ENCODE data around the gene EVA1C. TPM values are rescaled to one million over a fixed set of nuclear protein-coding genes. Genes with fewer than 3 reads are reported as not detected.
"Not testable (repeated sequence)": the region's sequence is repeated elsewhere in the genome, so short reads cannot be mapped to it uniquely, and the experiment has no call there.

The EVA1C gene
- total RNA-seq, 6 experiments from 2014 or later, result 2.7 to 13.8 (median 11.3) TPM

DNA sequence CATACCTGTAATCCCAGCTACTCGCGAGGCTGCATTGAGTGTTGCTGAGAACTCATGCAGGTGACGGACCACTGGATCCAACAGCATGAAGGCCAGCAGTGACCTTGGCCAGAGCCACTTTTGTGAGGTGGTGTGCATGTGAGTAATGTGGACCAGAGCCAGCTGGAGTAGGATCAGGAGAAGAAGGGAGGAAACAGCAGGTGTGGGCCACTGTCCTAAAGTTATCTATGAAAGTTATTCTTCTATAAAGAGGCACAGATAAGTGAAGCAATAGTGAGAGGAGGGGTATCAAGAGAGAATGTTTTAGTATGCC is 125.0 kb downstream of the EVA1C start:
- TF ChIP-seq, protein P1, sequence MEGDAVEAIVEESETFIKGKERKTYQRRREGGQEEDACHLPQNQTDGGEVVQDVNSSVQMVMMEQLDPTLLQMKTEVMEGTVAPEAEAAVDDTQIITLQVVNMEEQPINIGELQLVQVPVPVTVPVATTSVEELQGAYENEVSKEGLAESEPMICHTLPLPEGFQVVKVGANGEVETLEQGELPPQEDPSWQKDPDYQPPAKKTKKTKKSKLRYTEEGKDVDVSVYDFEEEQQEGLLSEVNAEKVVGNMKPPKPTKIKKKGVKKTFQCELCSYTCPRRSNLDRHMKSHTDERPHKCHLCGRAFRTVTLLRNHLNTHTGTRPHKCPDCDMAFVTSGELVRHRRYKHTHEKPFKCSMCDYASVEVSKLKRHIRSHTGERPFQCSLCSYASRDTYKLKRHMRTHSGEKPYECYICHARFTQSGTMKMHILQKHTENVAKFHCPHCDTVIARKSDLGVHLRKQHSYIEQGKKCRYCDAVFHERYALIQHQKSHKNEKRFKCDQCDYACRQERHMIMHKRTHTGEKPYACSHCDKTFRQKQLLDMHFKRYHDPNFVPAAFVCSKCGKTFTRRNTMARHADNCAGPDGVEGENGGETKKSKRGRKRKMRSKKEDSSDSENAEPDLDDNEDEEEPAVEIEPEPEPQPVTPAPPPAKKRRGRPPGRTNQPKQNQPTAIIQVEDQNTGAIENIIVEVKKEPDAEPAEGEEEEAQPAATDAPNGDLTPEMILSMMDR (IDR thresholded peaks at IDR 0.05), result no peak

GRCh38 chr21:32538147-32538792 is 125.8 kb downstream of the EVA1C start:
- no peaks in the 10 kb centered on the region for H3K4me1 Mint-ChIP-seq (ENCODE audit: low read depth)
- H3K27ac Mint-ChIP-seq, result no peak overlapping the region
- peaks cover 8% of the 10 kb centered on the region; the same call in 1 of the 2 replicates for H3K27me3 Mint-ChIP-seq (ENCODE audit: insufficient read depth)
- TF ChIP-seq, protein P1 (IDR thresholded peaks at IDR 0.05), result no peak
- no peak for DNase-seq
- H3K9me3 Mint-ChIP-seq, result no peaks in the 10 kb centered on the region
- no peak overlapping the region for H3K4me3 Mint-ChIP-seq
- H3K36me3 Mint-ChIP-seq (ENCODE audit: low read depth), result no peaks in the 10 kb centered on the region

More for the DNA sequence above, 125.0 kb downstream of the EVA1C start:
- no peaks in the 10 kb centered on the region for H3K9me3 Mint-ChIP-seq
- no peak overlapping the region for H3K27ac Mint-ChIP-seq
- no peak overlapping the region for H3K4me3 Mint-ChIP-seq
- H3K27me3 Mint-ChIP-seq (ENCODE audit: insufficient read depth), result peaks cover 8% of the 10 kb centered on the region; the same call in 1 of the 2 replicates
- no peaks in the 10 kb centered on the region for H3K36me3 Mint-ChIP-seq (ENCODE audit: low read depth)
- DNase-seq, result no peak
- H3K4me1 Mint-ChIP-seq (ENCODE audit: low read depth), result no peaks in the 10 kb centered on the region

DNA sequence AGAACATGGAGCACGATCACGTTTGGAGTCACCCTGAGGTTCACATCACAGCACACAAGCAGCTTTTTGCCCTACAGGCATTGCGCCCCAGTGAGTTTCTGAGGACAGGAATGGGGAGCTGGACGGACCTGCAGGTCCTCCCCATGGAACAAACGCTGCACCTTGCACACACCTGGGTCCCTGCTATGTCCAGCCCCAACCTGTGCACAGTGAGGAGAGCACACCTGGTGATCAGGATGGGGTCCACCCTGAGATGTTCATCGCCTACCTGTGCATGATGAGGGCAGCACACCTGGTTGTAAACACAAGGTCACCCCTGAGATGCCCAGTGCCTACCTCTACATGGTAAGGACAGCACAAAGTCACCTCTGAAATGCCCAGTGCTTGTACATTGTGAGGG is 126.9 kb downstream of the EVA1C start:
- TF ChIP-seq, protein P1 (IDR thresholded peaks at IDR 0.05), result no peak
- Mint-ChIP-seq H3K27ac (no peak overlapping the region), H3K9me3 (no peaks in the 10 kb centered on the region), H3K27me3 (ENCODE audit: insufficient read depth) (peaks cover 8% of the 10 kb centered on the region; the same call in 1 of the 2 replicates), H3K36me3 (ENCODE audit: low read depth) (no peaks in the 10 kb centered on the region), H3K4me3 (no peak overlapping the region), H3K4me1 (ENCODE audit: low read depth) (no peaks in the 10 kb centered on the region)
- DNase-seq, result no peak

- H3K27ac Mint-ChIP-seq; H3K27me3 Mint-ChIP-seq (ENCODE audit: insufficient read depth); DNase-seq; H3K36me3 Mint-ChIP-seq (ENCODE audit: low read depth); H3K9me3 Mint-ChIP-seq; H3K4me3 Mint-ChIP-seq: not testable (repeated sequence)
- H3K4me1 Mint-ChIP-seq (ENCODE audit: low read depth), result peaks cover 14% of the 10 kb centered on the region
Measured at GRCh38 chr21:32543056-32543455, 130.6 kb downstream of the EVA1C start.

- no peak overlapping the region for H3K27ac Mint-ChIP-seq
- no peak for DNase-seq
- H3K27me3 Mint-ChIP-seq (ENCODE audit: insufficient read depth), result no peaks in the 10 kb centered on the region; the same call in none of the 2 replicates
- TF ChIP-seq, protein P1 (IDR thresholded peaks at IDR 0.05), result no peak
- peaks cover 14% of the 10 kb centered on the region for H3K4me1 Mint-ChIP-seq (ENCODE audit: low read depth)
- H3K4me3 Mint-ChIP-seq, result no peak overlapping the region
- no peaks in the 10 kb centered on the region for H3K9me3 Mint-ChIP-seq
- no peaks in the 10 kb centered on the region for H3K36me3 Mint-ChIP-seq (ENCODE audit: low read depth)
Measured at GRCh38 chr21:32543975-32544374, 131.5 kb downstream of the EVA1C start.

DNA sequence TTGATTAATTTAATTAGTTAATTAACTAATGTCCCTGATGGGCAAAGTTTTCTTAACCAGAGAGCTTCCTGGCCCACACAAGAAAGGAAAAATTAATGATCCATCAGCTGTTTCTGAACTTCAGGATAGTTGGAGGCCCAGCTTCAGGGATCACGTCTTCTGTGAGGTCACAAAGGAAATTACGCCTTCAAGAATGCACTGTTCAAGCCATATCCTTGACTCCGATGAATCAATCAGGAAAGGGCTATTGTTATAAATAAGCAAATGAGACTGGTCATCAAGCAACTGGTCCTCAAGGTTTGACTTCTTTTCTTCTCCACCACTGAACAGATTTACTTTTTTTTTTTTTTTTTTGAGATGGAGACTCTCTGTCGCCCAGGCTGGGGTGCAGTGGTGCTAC is 132.2 kb downstream of the EVA1C start:
- H3K27me3 Mint-ChIP-seq (ENCODE audit: insufficient read depth), result peaks cover under 1% of the 10 kb centered on the region
- H3K36me3 Mint-ChIP-seq (ENCODE audit: low read depth), result no peaks in the 10 kb centered on the region
- H3K9me3 Mint-ChIP-seq, result no peaks in the 10 kb centered on the region
- no peak for DNase-seq
- TF ChIP-seq, protein P1 (IDR thresholded peaks at IDR 0.05), result no peak
- H3K4me3 Mint-ChIP-seq, result no peak overlapping the region
- H3K4me1 Mint-ChIP-seq (ENCODE audit: low read depth), result peaks cover 14% of the 10 kb centered on the region
- H3K27ac Mint-ChIP-seq, result no peak overlapping the region
